CD14-positive monocyte (primary cell): Measurements from ENCODE around the gene AARS2. TPM values are rescaled to one million over a fixed set of nuclear protein-coding genes. Genes with fewer than 3 reads are reported as not detected.

Experiments
- DNase-seq, 3 donors: peaks; one replicate each; pipeline ENCODE4 v3.0.0-alpha.2; 2011 to 2022
- H2AFZ ChIP-seq: 2 replicates; pipeline ENCODE4 v1.6.0; 2012; ENCODE audit warnings: mild to moderate bottlenecking, low read depth, low read length, inconsistent platforms; ENCODE audit not compliant: insufficient read depth, poor library complexity, severe bottlenecking
- H3K27ac ChIP-seq, 2 donors: 1 replicate in 1 of 2; 2 replicates in 1 of 2; pipeline ENCODE4 v1.5.1; 2012 to 2013; ENCODE audit warnings: low read length in 2 of 2, control low read depth in 1 of 2, inconsistent platforms in 1 of 2, low read depth in 1 of 2, mild to moderate bottlenecking in 1 of 2
- H3K27me3 ChIP-seq, 2 donors: one replicate each; pipeline versions ENCODE4 v1.6.0 to v1.6.1; 2011 to 2013; ENCODE audit warnings: low read length in 2 of 2; ENCODE audit not compliant: control insufficient read depth in 2 of 2, insufficient read depth in 2 of 2
- H3K36me3 ChIP-seq, 2 donors: replicated peaks in 1 of 2; 1 replicate in 1 of 2; 2 replicates in 1 of 2; pipeline versions ENCODE4 v1.5.1 to v1.6.1; 2012 to 2013; ENCODE audit warnings: low read length in 2 of 2, control low read depth in 1 of 2, inconsistent platforms in 1 of 2, mild to moderate bottlenecking in 1 of 2; ENCODE audit not compliant: insufficient read depth in 2 of 2, control insufficient read depth in 1 of 2
- H3K4me1 ChIP-seq, 2 donors: 1 replicate in 1 of 2; 2 replicates in 1 of 2; pipeline versions ENCODE4 v1.5.1 to v1.6.1; 2012 to 2013; ENCODE audit warnings: low read length in 2 of 2, control low read depth in 1 of 2, inconsistent platforms in 1 of 2, mild to moderate bottlenecking in 1 of 2, moderate library complexity in 1 of 2; ENCODE audit not compliant: insufficient read depth in 2 of 2, control insufficient read depth in 1 of 2
- H3K4me2 ChIP-seq: replicated peaks from 2 replicates; pipeline ENCODE3; 2012; ENCODE audit warnings: low read length, moderate library complexity, mild to moderate bottlenecking; ENCODE audit not compliant: poor library complexity, severe bottlenecking; ENCODE audit errors: extremely low read depth
- H3K4me3 ChIP-seq, 3 experiments: fragments of 200-600 bp in 1 of 3; sonication (generic) in 1 of 3; replicated peaks in 1 of 3; 1 replicate in 2 of 3; 2 replicates in 1 of 3; pipeline ENCODE4 v1.5.1; 2011 to 2013; ENCODE audit warnings: low read length in 3 of 3, mild to moderate bottlenecking in 3 of 3, control low read depth in 2 of 3, low read depth in 2 of 3, inconsistent platforms in 1 of 3, moderate library complexity in 1 of 3
- H3K79me2 ChIP-seq: 2 replicates; pipeline ENCODE4 v1.6.0; 2012; ENCODE audit warnings: mild to moderate bottlenecking, control low read depth, inconsistent platforms, low read length, moderate library complexity; ENCODE audit not compliant: insufficient read depth
- H3K9ac ChIP-seq: 2 replicates; pipeline ENCODE4 v1.6.0; 2017; ENCODE audit warnings: low read length, mild to moderate bottlenecking; ENCODE audit not compliant: insufficient read depth, poor library complexity, severe bottlenecking
- H3K9me3 ChIP-seq, 2 donors: replicated peaks in 1 of 2; 1 replicate in 1 of 2; 2 replicates in 1 of 2; pipeline versions ENCODE4 v1.5.1 to v1.6.1; 2012 to 2013; ENCODE audit warnings: low read length in 2 of 2, control low read depth in 1 of 2; ENCODE audit not compliant: control insufficient read depth in 1 of 2, insufficient read depth in 1 of 2
- H4K20me1 ChIP-seq: 2 replicates; pipeline ENCODE4 v1.6.0; 2012; ENCODE audit warnings: mild to moderate bottlenecking, low read length, control low read depth, moderate library complexity; ENCODE audit not compliant: insufficient read depth
- H3K27ac Mint-ChIP-seq, 7 donors: one replicate each; pipeline ENCODE4 v1.8.0; 2020; ENCODE audit warnings: mild to moderate bottlenecking in 7 of 7, mixed read lengths in 7 of 7, moderate library complexity in 6 of 7, inconsistent platforms in 2 of 7
- H3K27me3 Mint-ChIP-seq, 3 donors: one replicate each; pipeline ENCODE4 v1.8.0; 2021 to 2022; ENCODE audit warnings: low read depth in 3 of 3, mild to moderate bottlenecking in 3 of 3, mixed read lengths in 3 of 3, moderate library complexity in 3 of 3, inconsistent platforms in 1 of 3
- H3K36me3 Mint-ChIP-seq, 2 donors: one replicate each; pipeline ENCODE4 v1.8.0; 2020; ENCODE audit warnings: mixed read lengths in 2 of 2, inconsistent platforms in 1 of 2, mild to moderate bottlenecking in 1 of 2
- H3K4me1 Mint-ChIP-seq: one replicate; pipeline ENCODE4 v1.8.0; 2020; ENCODE audit warnings: mild to moderate bottlenecking, mixed read lengths
- H3K4me3 Mint-ChIP-seq, 2 donors: one replicate each; pipeline ENCODE4 v1.8.0; 2020; ENCODE audit warnings: mild to moderate bottlenecking in 2 of 2, mixed read lengths in 2 of 2, moderate library complexity in 1 of 2
- H3K9me3 Mint-ChIP-seq, 7 donors: one replicate each; pipeline ENCODE4 v1.8.0; 2020 to 2022; ENCODE audit warnings: mixed read lengths in 7 of 7, mild to moderate bottlenecking in 6 of 7, moderate library complexity in 6 of 7, inconsistent platforms in 2 of 7
- CTCF ChIP-seq: fragments of 200-600 bp; IDR thresholded peaks from one replicate; pipeline ENCODE4 v1.8.0; 2022; ENCODE audit warnings: antibody characterized with exemption, mild to moderate bottlenecking
- WGBS: methylation state at CpG from one replicate; pipeline ENCODE4 v1.1.5; 2013; ENCODE audit warnings: missing lambda C conversion rate; ENCODE audit not compliant: insufficient coverage; 5-methylcytosine and 5-hydroxymethylcytosine counted together
- intact Hi-C, 2 donors: fragments of 100-400 bp; cut with micrococcal nuclease; formaldehyde crosslinking; loops; one replicate each; pipeline versions ENCODE4 v1.15.0 to v1.15.1; 2023
- polyA minus RNA-seq: library from RNA; depleted of rRNA, polyadenylated mRNA; stranded (reverse); fragments of >200 nt; gene quantifications from 2 replicates; pipeline ENCODE4 v1.2.3, GENCODE V29; 2012
- polyA plus RNA-seq, 3 donors: library from polyadenylated mRNA; depleted of rRNA in 1 of 3; unstranded in 2 of 3; stranded (reverse) in 1 of 3; fragments of 300-500 nt in 2 of 3; fragments of >200 nt in 1 of 3; fragmentation: Illumina TruSeq in 2 of 3; gene quantifications; 1 replicate in 2 of 3; 2 replicates in 1 of 3; pipeline ENCODE4 v1.2.3, GENCODE V29; 2012 to 2021
- total RNA-seq, 12 experiments: library from RNA in 1 of 12; stranded (reverse) in 1 of 12; fragments of 120-200 nt in 1 of 12; gene quantifications; one replicate each; pipeline ENCODE4 v1.2.4 and lab custom pipeline; 2013 to 2026; ENCODE audit warnings: mixed read lengths in 6 of 12, inconsistent platforms in 1 of 12

Gene AARS2
- total RNA-seq (2013) = 7.2 TPM
- polyA plus RNA-seq = 1 to 10 TPM; 1.8 to 4.5 (median 3.2) TPM
- 8.6 and 10.5 TPM in 2 replicates for polyA minus RNA-seq
- 1.8 to 13.7 (median 7.4) reads per million in 11 experiments for total RNA-seq (lab: John Stamatoyannopoulos, UW)

- intact Hi-C loops = loop anchor here (5.0 kb wide), 1 partner anchor 46 kb away; the partner anchor contains the start of gene NFKBIE (in 2 of the 2)
- DNase-seq = peak; percentile 84 to 86 (median 85)
- peaks cover 25% of the 10 kb centered on the region for H3K4me1 Mint-ChIP-seq
These were observed at the start of gene AARS2 for GRCh38 chr6:44312901-44313788. Gene AARS2, minus strand, starts transcription at chr6:44313347. Its CDS starts 24 bp downstream, at chr6:44313323.

More at GRCh38 chr6:44312901-44313788, at the start of gene AARS2:
- peak within 1 kb of the TSS; percentile 87 to 95 (median 88) for H3K27ac Mint-ChIP-seq
- WGBS = 3% methylated on average over 51 of the region's 52 CpGs
- Histone ChIP-seq H3K4me3 (peak within 1 kb of the TSS; percentile 50 to 86 (median 83)), H3K4me2 (peak within 1 kb of the TSS; percentile 75), H3K79me2 (peaks cover 14% of the 10 kb centered on the region), H3K9ac (peak within 1 kb of the TSS; percentile 81), H3K36me3 (peaks cover 25 to 35% of the 10 kb centered on the region in 2 donors), H3K4me1 (peaks cover 12 to 15% of the 10 kb centered on the region in 2 donors), H3K27ac (peak within 1 kb of the TSS in 1 of 2 donors; percentile 84), H3K27me3 (peaks cover 0 to 2% of the 10 kb centered on the region in 2 donors), H3K9me3 (no peaks in the 10 kb centered on the region), H2AFZ (peak within 1 kb of the TSS; percentile 96), H4K20me1 (no peaks in the 10 kb centered on the region)
- peak within 1 kb of the TSS; percentile 93 to 97 for H3K4me3 Mint-ChIP-seq
- peaks cover 0 to 3% (median 0%) of the 10 kb centered on the region in 7 donors for H3K9me3 Mint-ChIP-seq
- peaks cover 0 to 9% (median 3%) of the 10 kb centered on the region in 3 donors for H3K27me3 Mint-ChIP-seq
- peak; percentile 99 for TF ChIP-seq CTCF
- peaks cover 31 to 32% of the 10 kb centered on the region in 2 donors for H3K36me3 Mint-ChIP-seq
